GM12874 (cell line): ENCODE measurements around the gene TDP1.
A peak's percentile ranks its signal among the peaks of the same experiment; 100 is the strongest.

Experiments used
- CTCF ChIP-seq: IDR thresholded peaks from 2 replicates; pipeline ENCODE4 v1.5.1; 2011; ENCODE audit warnings: low read depth, mild to moderate bottlenecking, control low read depth, low read length, moderate library complexity; ENCODE audit not compliant: insufficient read depth

TDP1 gene

GRCh38 chr14:90058876-90059458 lies 103.2 kb downstream of the TDP1 start:
- TF ChIP-seq CTCF, result no peak

GRCh38 chr14:90060312-90060964 lies 104.7 kb downstream of the TDP1 start:
- peak; percentile 76 for TF ChIP-seq CTCF

GRCh38 chr14:90060965-90061684 lies 105.4 kb downstream of the TDP1 start:
- no peak for TF ChIP-seq CTCF

GRCh38 chr14:90061685-90062126 lies 106.0 kb downstream of the TDP1 start, which contains the start of gene KCNK13:
Gene KCNK13 (plus strand): TSS chr14:90061994. CDS start chr14:90062206, 212 bp downstream.
- TF ChIP-seq CTCF, result no peak

- TF ChIP-seq CTCF, result no peak
Measured at GRCh38 chr14:90062127-90062794, 106.5 kb downstream of the TDP1 start.

- TF ChIP-seq CTCF, result no peak
Measured at GRCh38 chr14:90062822-90063539, 107.3 kb downstream of the TDP1 start.

GRCh38 chr14:90072350-90072749 lies 116.6 kb downstream of the TDP1 start:
- TF ChIP-seq CTCF, result no peak
